Omental fat pad (tissue), 4 donors: ENCODE data around the gene KIF4B. TPM values are rescaled to one million over a fixed set of nuclear protein-coding genes. Genes with fewer than 3 reads are reported as not detected.

ENCODE experiments used
- ATAC-seq: fragments of 150-250 bp; one replicate; pipeline ENCODE4 v1.9.1; 2016; ENCODE audit warnings: mild to moderate bottlenecking, moderate library complexity; ENCODE audit not compliant: low FRiP score
- DNase-seq: peaks from one replicate; pipeline ENCODE4 v3.0.0-alpha.2; 2019; ENCODE audit warnings: low spot score
- total RNA-seq, 4 donors: library from RNA; depleted of rRNA; stranded (reverse); fragments of >200 nt; gene quantifications; one replicate each; pipeline ENCODE4 v1.1.0, GENCODE V29; 2016
- TF ChIP-seq, protein P1 (sequence below), 3 donors: fragments of 450-650 bp; IDR thresholded peaks; one replicate each; pipeline ENCODE4 v1.5.1; 2016 to 2017; ENCODE audit warnings: antibody characterized with exemption in 3 of 3, mild to moderate bottlenecking in 3 of 3, moderate library complexity in 2 of 3

The KIF4B gene, protein sequence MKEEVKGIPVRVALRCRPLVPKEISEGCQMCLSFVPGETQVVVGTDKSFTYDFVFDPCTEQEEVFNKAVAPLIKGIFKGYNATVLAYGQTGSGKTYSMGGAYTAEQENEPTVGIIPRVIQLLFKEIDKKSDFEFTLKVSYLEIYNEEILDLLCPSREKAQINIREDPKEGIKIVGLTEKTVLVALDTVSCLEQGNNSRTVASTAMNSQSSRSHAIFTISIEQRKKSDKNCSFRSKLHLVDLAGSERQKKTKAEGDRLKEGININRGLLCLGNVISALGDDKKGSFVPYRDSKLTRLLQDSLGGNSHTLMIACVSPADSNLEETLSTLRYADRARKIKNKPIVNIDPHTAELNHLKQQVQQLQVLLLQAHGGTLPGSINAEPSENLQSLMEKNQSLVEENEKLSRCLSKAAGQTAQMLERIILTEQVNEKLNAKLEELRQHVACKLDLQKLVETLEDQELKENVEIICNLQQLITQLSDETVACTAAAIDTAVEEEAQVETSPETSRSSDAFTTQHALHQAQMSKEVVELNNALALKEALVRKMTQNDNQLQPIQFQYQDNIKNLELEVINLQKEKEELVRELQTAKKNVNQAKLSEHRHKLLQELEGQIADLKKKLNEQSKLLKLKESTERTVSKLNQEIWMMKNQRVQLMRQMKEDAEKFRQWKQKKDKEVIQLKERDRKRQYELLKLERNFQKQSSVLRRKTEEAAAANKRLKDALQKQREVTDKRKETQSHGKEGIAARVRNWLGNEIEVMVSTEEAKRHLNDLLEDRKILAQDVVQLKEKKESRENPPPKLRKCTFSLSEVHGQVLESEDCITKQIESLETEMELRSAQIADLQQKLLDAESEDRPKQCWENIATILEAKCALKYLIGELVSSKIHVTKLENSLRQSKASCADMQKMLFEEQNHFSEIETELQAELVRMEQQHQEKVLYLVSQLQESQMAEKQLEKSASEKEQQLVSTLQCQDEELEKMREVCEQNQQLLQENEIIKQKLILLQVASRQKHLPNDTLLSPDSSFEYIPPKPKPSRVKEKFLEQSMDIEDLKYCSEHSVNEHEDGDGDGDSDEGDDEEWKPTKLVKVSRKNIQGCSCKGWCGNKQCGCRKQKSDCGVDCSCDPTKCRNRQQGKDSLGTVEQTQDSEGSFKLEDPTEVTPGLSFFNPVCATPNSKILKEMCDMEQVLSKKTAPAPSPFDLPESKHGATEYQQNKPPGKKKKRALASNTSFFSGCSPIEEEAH
- not detected for total RNA-seq

DNA sequence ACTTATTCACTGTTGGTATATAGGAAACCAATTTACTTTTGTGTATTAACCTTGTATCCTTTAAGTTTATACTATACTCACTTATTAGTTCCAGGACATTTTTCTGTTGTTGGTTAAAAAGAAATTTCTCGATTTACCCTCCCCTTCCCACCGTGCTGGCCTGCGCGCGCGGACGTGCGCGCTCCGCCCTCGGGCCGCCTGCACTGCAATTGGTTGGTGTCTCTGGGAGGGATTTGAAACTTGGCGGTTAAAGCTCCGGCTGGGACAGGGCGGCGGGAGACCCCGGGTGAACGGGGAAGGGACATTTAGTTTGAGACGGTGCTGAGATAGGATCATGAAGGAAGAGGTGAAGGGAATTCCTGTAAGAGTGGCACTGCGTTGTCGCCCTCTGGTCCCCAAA, at the start of gene KIF4B:
Gene KIF4B (plus strand): TSS at position 230 of the 400 bp plus-strand sequence. CDS start 105 bp downstream, at position 335.
- TF ChIP-seq, protein P1, sequence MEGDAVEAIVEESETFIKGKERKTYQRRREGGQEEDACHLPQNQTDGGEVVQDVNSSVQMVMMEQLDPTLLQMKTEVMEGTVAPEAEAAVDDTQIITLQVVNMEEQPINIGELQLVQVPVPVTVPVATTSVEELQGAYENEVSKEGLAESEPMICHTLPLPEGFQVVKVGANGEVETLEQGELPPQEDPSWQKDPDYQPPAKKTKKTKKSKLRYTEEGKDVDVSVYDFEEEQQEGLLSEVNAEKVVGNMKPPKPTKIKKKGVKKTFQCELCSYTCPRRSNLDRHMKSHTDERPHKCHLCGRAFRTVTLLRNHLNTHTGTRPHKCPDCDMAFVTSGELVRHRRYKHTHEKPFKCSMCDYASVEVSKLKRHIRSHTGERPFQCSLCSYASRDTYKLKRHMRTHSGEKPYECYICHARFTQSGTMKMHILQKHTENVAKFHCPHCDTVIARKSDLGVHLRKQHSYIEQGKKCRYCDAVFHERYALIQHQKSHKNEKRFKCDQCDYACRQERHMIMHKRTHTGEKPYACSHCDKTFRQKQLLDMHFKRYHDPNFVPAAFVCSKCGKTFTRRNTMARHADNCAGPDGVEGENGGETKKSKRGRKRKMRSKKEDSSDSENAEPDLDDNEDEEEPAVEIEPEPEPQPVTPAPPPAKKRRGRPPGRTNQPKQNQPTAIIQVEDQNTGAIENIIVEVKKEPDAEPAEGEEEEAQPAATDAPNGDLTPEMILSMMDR (IDR thresholded peaks at IDR 0.05), result no peak
- DNase-seq (no peak), ATAC-seq (no peak)

DNA sequence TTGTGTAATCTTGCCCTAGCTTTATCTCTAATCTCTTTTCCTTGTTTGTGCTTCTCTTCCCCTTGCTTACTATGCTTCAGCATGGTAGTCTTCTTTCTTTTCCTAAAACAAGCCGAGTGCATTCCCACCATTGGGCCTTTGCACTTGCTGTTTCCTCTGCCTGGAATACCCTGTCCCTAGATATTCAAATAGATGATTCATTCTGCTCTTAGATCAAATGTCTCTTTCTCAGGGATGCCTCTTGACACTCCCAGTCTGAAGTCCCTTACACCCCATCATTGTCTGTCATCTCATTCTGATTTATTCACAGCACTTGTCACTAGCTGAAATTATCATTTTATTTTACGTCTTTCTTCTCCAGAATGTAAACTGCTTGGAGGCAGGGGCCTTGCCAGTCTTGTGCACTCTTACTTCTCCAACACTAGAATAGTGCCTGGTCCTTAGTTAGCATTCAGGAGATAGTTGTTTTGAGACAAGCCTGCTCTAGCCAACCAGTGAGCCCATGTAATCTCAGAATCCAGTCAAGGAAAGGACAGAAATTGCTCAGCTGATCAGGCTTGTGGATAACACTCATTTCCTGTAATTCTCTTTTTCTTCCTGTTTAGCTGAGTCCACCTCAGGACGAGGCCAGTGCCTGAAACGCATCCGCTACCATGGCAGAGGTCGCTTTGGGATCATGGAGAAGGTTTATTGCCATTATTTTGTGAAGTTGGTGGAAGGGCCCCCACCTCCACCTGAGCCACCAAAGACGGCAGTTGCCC, 47.3 kb upstream of the KIF4B start:
- ATAC-seq, result no peak
- no peak for DNase-seq
- TF ChIP-seq, protein P1 (IDR thresholded peaks at IDR 0.05), result no peak

DNA sequence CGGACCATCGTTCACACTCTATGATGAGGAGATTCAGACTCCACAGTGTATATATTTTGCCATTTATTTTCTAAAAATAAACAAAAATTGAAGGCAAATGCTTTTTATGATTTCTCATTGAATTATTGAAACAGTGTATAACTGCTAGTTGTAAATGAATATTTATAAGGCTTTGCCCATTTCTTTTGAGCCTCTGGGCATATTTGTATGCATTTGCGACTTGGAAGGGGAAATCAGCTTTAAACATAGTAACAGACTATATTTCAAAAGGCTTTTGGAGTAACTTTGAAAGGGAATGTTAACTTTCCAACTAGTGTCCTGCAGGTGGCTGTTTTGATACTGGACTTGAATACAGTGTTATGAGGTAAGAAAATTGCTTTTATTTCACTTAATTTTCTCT, 46.7 kb upstream of the KIF4B start:
- TF ChIP-seq, protein P1 (IDR thresholded peaks at IDR 0.05), result no peak
- DNase-seq (no peak), ATAC-seq (no peak)

DNA sequence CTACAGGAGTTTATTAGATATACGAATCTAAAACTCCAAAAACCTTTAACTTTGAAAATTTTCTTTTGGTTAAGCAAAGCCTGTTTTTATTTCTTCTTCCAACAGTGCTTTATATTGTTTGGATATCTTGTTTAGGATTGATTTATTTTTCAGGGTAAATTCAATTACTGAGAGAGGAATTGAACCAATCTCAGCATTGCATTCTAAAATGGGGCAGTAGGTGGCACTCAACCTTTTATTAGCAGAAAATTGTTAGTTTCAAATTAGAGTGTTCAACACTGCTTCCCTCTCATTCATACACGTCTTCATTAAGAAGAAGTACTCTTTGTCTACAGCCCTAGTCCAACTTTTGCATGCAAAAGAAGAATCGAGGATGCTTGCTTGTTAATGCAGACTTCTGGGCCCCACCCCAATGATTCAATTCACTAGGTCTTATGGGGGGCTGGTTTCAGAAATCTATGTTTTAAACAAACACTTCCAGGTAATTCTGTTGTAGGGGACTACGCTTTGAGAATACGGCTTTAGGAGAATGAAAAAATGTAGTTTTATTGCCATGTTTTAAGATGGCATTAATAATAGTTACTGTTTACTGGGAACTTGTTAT, 46.0 kb upstream of the KIF4B start:
- no peak for DNase-seq
- TF ChIP-seq, protein P1 (IDR thresholded peaks at IDR 0.05), result no peak
- no peak for ATAC-seq

DNA sequence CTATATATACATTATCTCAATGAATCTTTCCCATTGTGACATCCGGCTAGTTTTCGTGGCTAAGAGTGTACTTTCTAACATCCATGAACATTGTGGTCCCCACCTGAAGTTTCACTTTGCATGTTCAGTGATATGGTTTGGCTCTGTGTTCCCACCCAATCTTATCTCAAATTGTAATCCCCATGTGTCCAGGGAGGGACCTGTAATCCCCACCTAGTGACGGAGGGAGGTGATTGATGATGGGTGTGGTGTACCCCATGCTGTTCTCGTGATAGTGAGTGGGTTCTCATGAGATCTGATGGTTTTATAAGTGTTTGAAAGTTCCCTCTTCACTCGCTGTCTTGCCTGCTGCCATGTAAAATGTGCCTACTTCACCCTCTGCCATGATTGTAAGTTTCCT, 44.6 kb upstream of the KIF4B start:
- TF ChIP-seq, protein P1 (IDR thresholded peaks at IDR 0.05), result no peak
- ATAC-seq, result no peak

DNA sequence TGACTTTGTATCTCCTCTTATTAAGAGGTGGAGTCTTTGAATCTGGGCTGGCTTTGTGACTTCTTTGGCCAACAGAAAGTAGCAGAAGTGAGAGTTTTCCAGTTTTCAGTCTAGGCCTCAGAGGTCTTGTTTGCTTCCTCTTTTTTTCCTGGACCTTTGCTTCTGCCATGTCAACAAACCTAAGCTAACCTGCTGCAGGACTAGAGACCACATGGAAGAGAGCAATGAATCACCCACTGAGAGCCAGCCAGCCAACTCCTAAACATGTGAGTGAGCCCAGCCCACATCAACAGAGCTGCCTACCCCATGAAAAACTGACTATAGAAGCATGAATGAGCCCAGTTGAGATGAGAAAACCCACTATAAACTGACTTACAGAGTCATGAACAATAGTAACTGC, 42.8 kb upstream of the KIF4B start:
- DNase-seq (no peak), ATAC-seq (no peak)
- TF ChIP-seq, protein P1 (IDR thresholded peaks at IDR 0.05), result no peak

More for the DNA sequence above, 44.6 kb upstream of the KIF4B start:
- no peak for DNase-seq
